WTC11 (cell line): Measurements from ENCODE around the gene EXOC3L4. TPM values are rescaled to one million over a fixed set of nuclear protein-coding genes. Genes with fewer than 3 reads are reported as not detected.

Experiments
- ATAC-seq: fragments of 200-7000 bp; cut with Tn5 transposase; 2 replicates; pipeline ENCODE4 v1.10.0; 2021; ENCODE audit warnings: mild to moderate bottlenecking, moderate library complexity
- CTCF ChIA-PET: fragments of 300-600 bp; sonication (Branson Sonifier 250); formaldehyde crosslinking; loops from one replicate; lab custom pipeline; 2021; ENCODE audit warnings: antibody characterized with exemption; lab: Charles Lee
- POLR2A ChIA-PET: fragments of 350-600 bp; sonication (Branson Sonifier 250); formaldehyde crosslinking; loops from one replicate; lab custom pipeline; 2021; ENCODE audit warnings: antibody characterized with exemption; lab: Charles Lee
- DNase-seq: peaks from one replicate; pipeline ENCODE4 v3.0.0; 2021; ENCODE audit warnings: low spot score
- H3K27ac Mint-ChIP-seq: 2 replicates; pipeline ENCODE4 v1.8.0; 2021; ENCODE audit warnings: mixed read lengths
- H3K27me3 Mint-ChIP-seq: 2 replicates; pipeline ENCODE4 v1.8.0; 2021; ENCODE audit warnings: low read depth, mild to moderate bottlenecking, moderate library complexity, mixed read lengths
- H3K36me3 Mint-ChIP-seq: 2 replicates; pipeline ENCODE4 v1.8.0; 2021; ENCODE audit warnings: mixed read lengths
- H3K4me1 Mint-ChIP-seq: 2 replicates; pipeline ENCODE4 v1.8.0; 2022; ENCODE audit warnings: mixed read lengths
- H3K4me3 Mint-ChIP-seq: 2 replicates; pipeline ENCODE4 v1.8.0; 2021; ENCODE audit warnings: mild to moderate bottlenecking, moderate library complexity, mixed read lengths
- H3K9me3 Mint-ChIP-seq: 2 replicates; pipeline ENCODE4 v1.8.0; 2021; ENCODE audit warnings: mixed read lengths
- EMX1 ChIP-seq: fragments of 250-450 bp; sonication (Bioruptor Pico); IDR thresholded peaks from 2 replicates; pipeline ENCODE4 v1.8.0; 2021; ENCODE audit warnings: mild to moderate bottlenecking
- ESRRA ChIP-seq: sonication (generic); formaldehyde crosslinking; IDR thresholded peaks from 2 replicates; pipeline ENCODE4 v1.8.1; 2022; ENCODE audit warnings: mild to moderate bottlenecking, missing genetic modification reagents, borderline replicate concordance
- ETV6 ChIP-seq: sonication (generic); formaldehyde crosslinking; IDR thresholded peaks from 2 replicates; pipeline ENCODE4 v1.8.1; 2022; ENCODE audit warnings: mild to moderate bottlenecking, missing genetic modification reagents
- FOXJ3 ChIP-seq: sonication (generic); formaldehyde crosslinking; IDR thresholded peaks from 2 replicates; pipeline ENCODE4 v1.9.0; 2021; ENCODE audit warnings: missing genetic modification reagents, mild to moderate bottlenecking, borderline replicate concordance
- GABPB1 ChIP-seq: sonication (generic); formaldehyde crosslinking; IDR thresholded peaks from 2 replicates; pipeline ENCODE4 v1.8.1; 2023; ENCODE audit warnings: mild to moderate bottlenecking, missing genetic modification reagents
- RORB ChIP-seq: fragments of 250-450 bp; sonication (Bioruptor Pico); IDR thresholded peaks from 2 replicates; pipeline ENCODE4 v1.9.0; 2021; ENCODE audit warnings: mild to moderate bottlenecking
- SOX15 ChIP-seq: fragments of 250-450 bp; sonication (Bioruptor Pico); IDR thresholded peaks from 2 replicates; pipeline ENCODE4 v1.9.0; 2021; ENCODE audit warnings: mild to moderate bottlenecking
- ZNF317 ChIP-seq: sonication (generic); formaldehyde crosslinking; IDR thresholded peaks from 2 replicates; pipeline ENCODE4 v1.8.1; 2023; ENCODE audit warnings: low read depth, mild to moderate bottlenecking, moderate library complexity, missing genetic modification reagents, borderline replicate concordance
- ZNF671 ChIP-seq: fragments of 250-450 bp; sonication (Bioruptor Pico); IDR thresholded peaks from 2 replicates; pipeline ENCODE4 v1.8.0; 2021; ENCODE audit warnings: mild to moderate bottlenecking
- total RNA-seq: library from RNA; stranded (reverse); gene quantifications from 3 replicates; pipeline ENCODE4 v1.2.3, GENCODE V29; 2021
- TF ChIP-seq, protein P1 (sequence below): sonication (generic); formaldehyde crosslinking; IDR thresholded peaks from 2 replicates; pipeline ENCODE4 v1.8.0; 2022; ENCODE audit warnings: mild to moderate bottlenecking, missing genetic modification reagents
- TF ChIP-seq, protein P2 (sequence below): sonication (generic); formaldehyde crosslinking; IDR thresholded peaks from 2 replicates; pipeline ENCODE4 v1.8.1; 2022; ENCODE audit warnings: low read depth, mild to moderate bottlenecking, moderate library complexity, missing genetic modification reagents, borderline replicate concordance
- TF ChIP-seq, protein P3 (sequence below): fragments of 250-450 bp; sonication (Bioruptor Pico); IDR thresholded peaks from 2 replicates; pipeline ENCODE4 v1.9.0; 2021; ENCODE audit warnings: mild to moderate bottlenecking
- TF ChIP-seq, protein P4 (sequence below): sonication (generic); formaldehyde crosslinking; IDR thresholded peaks from 2 replicates; pipeline ENCODE4 v1.8.1; 2023; ENCODE audit warnings: mild to moderate bottlenecking, missing genetic modification reagents
- TF ChIP-seq, protein P5 (sequence below): sonication (generic); formaldehyde crosslinking; IDR thresholded peaks from 2 replicates; pipeline ENCODE4 v1.8.0; 2023; ENCODE audit warnings: missing genetic modification reagents
- TF ChIP-seq, protein P6 (sequence below): sonication (generic); formaldehyde crosslinking; IDR thresholded peaks from 2 replicates; pipeline ENCODE4 v1.8.0; 2023; ENCODE audit warnings: missing genetic modification reagents, mild to moderate bottlenecking, borderline replicate concordance

The EXOC3L4 gene
- total RNA-seq, 1 experiment from 2014 or later = 0.42 TPM

DNA sequence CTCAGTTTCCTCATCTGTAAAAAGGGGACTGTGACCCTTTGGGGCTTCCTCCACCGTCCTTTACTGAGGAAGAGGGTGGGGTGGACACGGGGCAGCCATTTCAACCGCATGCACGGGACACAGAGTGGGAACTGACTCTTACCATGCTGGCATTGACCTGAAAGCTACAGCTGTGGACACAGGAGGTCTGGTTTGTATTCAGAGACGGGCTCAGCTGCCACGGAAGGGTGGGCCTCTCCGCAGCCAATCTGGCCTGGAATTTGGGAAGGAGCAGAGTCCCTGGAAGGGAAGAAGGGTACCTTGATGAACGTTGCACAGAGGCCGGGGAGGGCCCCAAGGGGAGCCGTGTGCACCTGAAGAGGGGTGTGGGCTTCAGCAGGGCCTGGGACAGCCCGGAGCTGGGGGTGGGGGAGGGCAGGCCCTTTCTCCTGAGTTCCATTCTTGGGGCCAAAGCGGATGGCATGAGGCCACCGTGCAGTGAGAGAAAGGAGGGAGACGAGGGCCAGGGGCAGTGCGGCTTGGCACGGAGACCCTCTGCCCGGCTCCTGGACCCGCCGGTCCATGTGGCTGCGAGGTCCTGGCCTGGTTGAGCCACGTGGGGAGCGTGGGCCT lies 43.3 kb downstream of the EXOC3L4 start:
- peaks cover 3% of the 10 kb centered on the region; the same call in 1 of the 2 replicates for H3K36me3 Mint-ChIP-seq
- H3K4me3 Mint-ChIP-seq = peak overlapping the region; percentile 48
- no peak for TF ChIP-seq ETV6 (CRISPR knock-in tag)
- TF ChIP-seq, protein P1, sequence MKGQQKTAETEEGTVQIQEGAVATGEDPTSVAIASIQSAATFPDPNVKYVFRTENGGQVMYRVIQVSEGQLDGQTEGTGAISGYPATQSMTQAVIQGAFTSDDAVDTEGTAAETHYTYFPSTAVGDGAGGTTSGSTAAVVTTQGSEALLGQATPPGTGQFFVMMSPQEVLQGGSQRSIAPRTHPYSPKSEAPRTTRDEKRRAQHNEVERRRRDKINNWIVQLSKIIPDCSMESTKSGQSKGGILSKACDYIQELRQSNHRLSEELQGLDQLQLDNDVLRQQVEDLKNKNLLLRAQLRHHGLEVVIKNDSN (CRISPR knock-in tag) = no peak
- TF ChIP-seq GABPB1 (CRISPR knock-in tag) = no peak
- no peak for TF ChIP-seq FOXJ3 (CRISPR knock-in tag)
- TF ChIP-seq EMX1 (CRISPR knock-in tag) = no peak
- TF ChIP-seq ESRRA (CRISPR knock-in tag) = no peak
- TF ChIP-seq, protein P2, sequence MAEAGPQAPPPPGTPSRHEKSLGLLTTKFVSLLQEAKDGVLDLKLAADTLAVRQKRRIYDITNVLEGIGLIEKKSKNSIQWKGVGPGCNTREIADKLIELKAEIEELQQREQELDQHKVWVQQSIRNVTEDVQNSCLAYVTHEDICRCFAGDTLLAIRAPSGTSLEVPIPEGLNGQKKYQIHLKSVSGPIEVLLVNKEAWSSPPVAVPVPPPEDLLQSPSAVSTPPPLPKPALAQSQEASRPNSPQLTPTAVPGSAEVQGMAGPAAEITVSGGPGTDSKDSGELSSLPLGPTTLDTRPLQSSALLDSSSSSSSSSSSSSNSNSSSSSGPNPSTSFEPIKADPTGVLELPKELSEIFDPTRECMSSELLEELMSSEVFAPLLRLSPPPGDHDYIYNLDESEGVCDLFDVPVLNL (CRISPR knock-in tag) = no peak
- TF ChIP-seq, protein P3, sequence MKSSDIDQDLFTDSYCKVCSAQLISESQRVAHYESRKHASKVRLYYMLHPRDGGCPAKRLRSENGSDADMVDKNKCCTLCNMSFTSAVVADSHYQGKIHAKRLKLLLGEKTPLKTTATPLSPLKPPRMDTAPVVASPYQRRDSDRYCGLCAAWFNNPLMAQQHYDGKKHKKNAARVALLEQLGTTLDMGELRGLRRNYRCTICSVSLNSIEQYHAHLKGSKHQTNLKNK (CRISPR knock-in tag) = no peak
- no peak for TF ChIP-seq ZNF671 (CRISPR knock-in tag)
- TF ChIP-seq, protein P4, sequence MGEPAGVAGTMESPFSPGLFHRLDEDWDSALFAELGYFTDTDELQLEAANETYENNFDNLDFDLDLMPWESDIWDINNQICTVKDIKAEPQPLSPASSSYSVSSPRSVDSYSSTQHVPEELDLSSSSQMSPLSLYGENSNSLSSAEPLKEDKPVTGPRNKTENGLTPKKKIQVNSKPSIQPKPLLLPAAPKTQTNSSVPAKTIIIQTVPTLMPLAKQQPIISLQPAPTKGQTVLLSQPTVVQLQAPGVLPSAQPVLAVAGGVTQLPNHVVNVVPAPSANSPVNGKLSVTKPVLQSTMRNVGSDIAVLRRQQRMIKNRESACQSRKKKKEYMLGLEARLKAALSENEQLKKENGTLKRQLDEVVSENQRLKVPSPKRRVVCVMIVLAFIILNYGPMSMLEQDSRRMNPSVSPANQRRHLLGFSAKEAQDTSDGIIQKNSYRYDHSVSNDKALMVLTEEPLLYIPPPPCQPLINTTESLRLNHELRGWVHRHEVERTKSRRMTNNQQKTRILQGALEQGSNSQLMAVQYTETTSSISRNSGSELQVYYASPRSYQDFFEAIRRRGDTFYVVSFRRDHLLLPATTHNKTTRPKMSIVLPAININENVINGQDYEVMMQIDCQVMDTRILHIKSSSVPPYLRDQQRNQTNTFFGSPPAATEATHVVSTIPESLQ (CRISPR knock-in tag) = no peak
- TF ChIP-seq, protein P5, sequence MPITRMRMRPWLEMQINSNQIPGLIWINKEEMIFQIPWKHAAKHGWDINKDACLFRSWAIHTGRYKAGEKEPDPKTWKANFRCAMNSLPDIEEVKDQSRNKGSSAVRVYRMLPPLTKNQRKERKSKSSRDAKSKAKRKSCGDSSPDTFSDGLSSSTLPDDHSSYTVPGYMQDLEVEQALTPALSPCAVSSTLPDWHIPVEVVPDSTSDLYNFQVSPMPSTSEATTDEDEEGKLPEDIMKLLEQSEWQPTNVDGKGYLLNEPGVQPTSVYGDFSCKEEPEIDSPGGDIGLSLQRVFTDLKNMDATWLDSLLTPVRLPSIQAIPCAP (CRISPR knock-in tag) = no peak
- TF ChIP-seq SOX15 (CRISPR knock-in tag) = no peak
- no peak for TF ChIP-seq ZNF317 (CRISPR knock-in tag)
- no peak for TF ChIP-seq RORB (CRISPR knock-in tag)
- TF ChIP-seq, protein P6, sequence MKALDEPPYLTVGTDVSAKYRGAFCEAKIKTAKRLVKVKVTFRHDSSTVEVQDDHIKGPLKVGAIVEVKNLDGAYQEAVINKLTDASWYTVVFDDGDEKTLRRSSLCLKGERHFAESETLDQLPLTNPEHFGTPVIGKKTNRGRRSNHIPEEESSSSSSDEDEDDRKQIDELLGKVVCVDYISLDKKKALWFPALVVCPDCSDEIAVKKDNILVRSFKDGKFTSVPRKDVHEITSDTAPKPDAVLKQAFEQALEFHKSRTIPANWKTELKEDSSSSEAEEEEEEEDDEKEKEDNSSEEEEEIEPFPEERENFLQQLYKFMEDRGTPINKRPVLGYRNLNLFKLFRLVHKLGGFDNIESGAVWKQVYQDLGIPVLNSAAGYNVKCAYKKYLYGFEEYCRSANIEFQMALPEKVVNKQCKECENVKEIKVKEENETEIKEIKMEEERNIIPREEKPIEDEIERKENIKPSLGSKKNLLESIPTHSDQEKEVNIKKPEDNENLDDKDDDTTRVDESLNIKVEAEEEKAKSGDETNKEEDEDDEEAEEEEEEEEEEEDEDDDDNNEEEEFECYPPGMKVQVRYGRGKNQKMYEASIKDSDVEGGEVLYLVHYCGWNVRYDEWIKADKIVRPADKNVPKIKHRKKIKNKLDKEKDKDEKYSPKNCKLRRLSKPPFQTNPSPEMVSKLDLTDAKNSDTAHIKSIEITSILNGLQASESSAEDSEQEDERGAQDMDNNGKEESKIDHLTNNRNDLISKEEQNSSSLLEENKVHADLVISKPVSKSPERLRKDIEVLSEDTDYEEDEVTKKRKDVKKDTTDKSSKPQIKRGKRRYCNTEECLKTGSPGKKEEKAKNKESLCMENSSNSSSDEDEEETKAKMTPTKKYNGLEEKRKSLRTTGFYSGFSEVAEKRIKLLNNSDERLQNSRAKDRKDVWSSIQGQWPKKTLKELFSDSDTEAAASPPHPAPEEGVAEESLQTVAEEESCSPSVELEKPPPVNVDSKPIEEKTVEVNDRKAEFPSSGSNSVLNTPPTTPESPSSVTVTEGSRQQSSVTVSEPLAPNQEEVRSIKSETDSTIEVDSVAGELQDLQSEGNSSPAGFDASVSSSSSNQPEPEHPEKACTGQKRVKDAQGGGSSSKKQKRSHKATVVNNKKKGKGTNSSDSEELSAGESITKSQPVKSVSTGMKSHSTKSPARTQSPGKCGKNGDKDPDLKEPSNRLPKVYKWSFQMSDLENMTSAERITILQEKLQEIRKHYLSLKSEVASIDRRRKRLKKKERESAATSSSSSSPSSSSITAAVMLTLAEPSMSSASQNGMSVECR (CRISPR knock-in tag) = no peak
- no peaks in the 10 kb centered on the region for H3K9me3 Mint-ChIP-seq
- DNase-seq (no peak), ATAC-seq (no peak)
- H3K27me3 Mint-ChIP-seq = peaks cover 21% of the 10 kb centered on the region
- CTCF ChIA-PET = interaction anchor here (0.8 to 6.7 kb wide), 7 partner anchors 11 to 144 kb away, joined by 3 to 126 read pairs (median 9); partner anchors contain the start of gene TNFAIP2
- POLR2A ChIA-PET = interaction anchor here (2.2 kb wide), 1 partner anchor 11 kb away, joined by 5 read pairs; no protein-coding TSS in a partner anchor
- H3K4me1 Mint-ChIP-seq = peaks cover 31% of the 10 kb centered on the region
- no peak overlapping the region for H3K27ac Mint-ChIP-seq
